ENCODE data around the gene ANKRD34C.
"Not testable (repeated sequence)": the region's sequence is repeated elsewhere in the genome, so short reads cannot be mapped to it uniquely, and the experiment has no call there.

DNA sequence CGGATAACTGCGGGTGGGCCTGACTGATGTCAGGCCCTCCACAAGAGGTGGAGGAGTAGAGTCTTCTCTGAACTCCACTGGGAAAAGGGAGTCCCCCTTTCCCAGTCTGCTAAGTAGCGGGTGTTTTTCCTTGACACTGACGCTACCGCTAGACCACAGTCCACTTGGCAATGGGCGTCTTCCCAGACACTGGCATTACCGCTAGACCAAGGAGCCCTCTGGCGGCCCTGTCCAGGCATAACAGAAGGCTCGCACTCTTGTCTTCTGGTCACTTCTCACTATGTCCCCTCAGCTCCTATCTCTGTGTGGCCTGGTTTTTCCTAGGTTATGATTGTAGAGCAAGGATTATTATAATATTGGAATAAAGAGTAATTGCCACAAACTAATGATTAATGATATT, 37.5 kb downstream of the ANKRD34C start:
- TF ChIP-seq, protein P1, sequence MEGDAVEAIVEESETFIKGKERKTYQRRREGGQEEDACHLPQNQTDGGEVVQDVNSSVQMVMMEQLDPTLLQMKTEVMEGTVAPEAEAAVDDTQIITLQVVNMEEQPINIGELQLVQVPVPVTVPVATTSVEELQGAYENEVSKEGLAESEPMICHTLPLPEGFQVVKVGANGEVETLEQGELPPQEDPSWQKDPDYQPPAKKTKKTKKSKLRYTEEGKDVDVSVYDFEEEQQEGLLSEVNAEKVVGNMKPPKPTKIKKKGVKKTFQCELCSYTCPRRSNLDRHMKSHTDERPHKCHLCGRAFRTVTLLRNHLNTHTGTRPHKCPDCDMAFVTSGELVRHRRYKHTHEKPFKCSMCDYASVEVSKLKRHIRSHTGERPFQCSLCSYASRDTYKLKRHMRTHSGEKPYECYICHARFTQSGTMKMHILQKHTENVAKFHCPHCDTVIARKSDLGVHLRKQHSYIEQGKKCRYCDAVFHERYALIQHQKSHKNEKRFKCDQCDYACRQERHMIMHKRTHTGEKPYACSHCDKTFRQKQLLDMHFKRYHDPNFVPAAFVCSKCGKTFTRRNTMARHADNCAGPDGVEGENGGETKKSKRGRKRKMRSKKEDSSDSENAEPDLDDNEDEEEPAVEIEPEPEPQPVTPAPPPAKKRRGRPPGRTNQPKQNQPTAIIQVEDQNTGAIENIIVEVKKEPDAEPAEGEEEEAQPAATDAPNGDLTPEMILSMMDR (IDR thresholded peaks at IDR 0.05), result not testable (repeated sequence)
- TF ChIP-seq POLR2AphosphoS5 (IDR thresholded peaks at IDR 0.05), result not testable (repeated sequence)

Data from sigmoid colon (tissue), 4 donors.